ENCODE measurements around the gene YWHAE.
"Not testable (repeated sequence)": the region's sequence is repeated elsewhere in the genome, so short reads cannot be mapped to it uniquely, and the experiment has no call there.

YWHAE gene

GRCh38 chr17:1379930-1380313 lies 20.1 kb downstream of the YWHAE start:
- Histone ChIP-seq H3F3A (ENCODE audit: insufficient read depth) (peaks cover 27% of the 10 kb centered on the region), H3K27me3 (ENCODE audit: low read length) (no peaks in the 10 kb centered on the region), H4K20me1 (ENCODE audit: low read depth, low read length) (peaks cover 60% of the 10 kb centered on the region), H3K27ac (ENCODE audit: low read depth, low read length) (peak overlapping the region; percentile 16; the same call in 1 of the 2 replicates), H3K4me2 (ENCODE audit: low read depth, low read length, poor library complexity, severe bottlenecking) (peak overlapping the region; percentile 3), H2AFZ (ENCODE audit: low read depth, low read length, severe bottlenecking) (no peak overlapping the region), H3K79me2 (ENCODE audit: insufficient read depth, low read length) (peaks cover 100% of the 10 kb centered on the region), H3K9me3 (ENCODE audit: insufficient read depth, low read length) (no peaks in the 10 kb centered on the region), H3K4me3 (ENCODE audit: insufficient read depth, low read length, poor library complexity, severe bottlenecking) (no peak overlapping the region), H3K9ac (ENCODE audit: low read length) (no peak overlapping the region), H3K36me3 (ENCODE audit: low read length) (no peaks in the 10 kb centered on the region), H3K9me2 (replicated peaks; ENCODE audit: insufficient read depth, low read length) (no peaks in the 10 kb centered on the region)
- TF ChIP-seq EZH2phosphoT487 (conservative IDR thresholded peaks at IDR 0.05; ENCODE audit: low read length) (no peak), CTCF (IDR thresholded peaks at IDR 0.05; ENCODE audit: insufficient read depth, low read length, poor library complexity, severe bottlenecking) (no peak)

GRCh38 chr17:1379208-1379929 lies 20.7 kb downstream of the YWHAE start:
- peaks cover 25% of the 10 kb centered on the region for H3F3A ChIP-seq (ENCODE audit: insufficient read depth)

GRCh38 chr17:1378476-1378860 lies 21.6 kb downstream of the YWHAE start:
- H3K27ac ChIP-seq (ENCODE audit: low read depth, low read length); H3K36me3 ChIP-seq (ENCODE audit: low read length); H3K4me3 ChIP-seq (ENCODE audit: insufficient read depth, low read length, poor library complexity, severe bottlenecking); H3K9ac ChIP-seq (ENCODE audit: low read length); H3K9me2 ChIP-seq (replicated peaks; ENCODE audit: insufficient read depth, low read length); H3K27me3 ChIP-seq (ENCODE audit: low read length); H2AFZ ChIP-seq (ENCODE audit: low read depth, low read length, severe bottlenecking); H3K9me3 ChIP-seq (ENCODE audit: insufficient read depth, low read length): not testable (repeated sequence)
- H4K20me1 ChIP-seq (ENCODE audit: low read depth, low read length): peaks cover 72% of the 10 kb centered on the region
- H3K4me2 ChIP-seq (ENCODE audit: low read depth, low read length, poor library complexity, severe bottlenecking): peak overlapping the region; percentile 37
- H3K79me2 ChIP-seq (ENCODE audit: insufficient read depth, low read length): peaks cover 100% of the 10 kb centered on the region
- H3F3A ChIP-seq (ENCODE audit: insufficient read depth): peaks cover 25% of the 10 kb centered on the region

More at GRCh38 chr17:1379208-1379929, 20.7 kb downstream of the YWHAE start:
- Histone ChIP-seq H2AFZ (ENCODE audit: low read depth, low read length, severe bottlenecking) (no peak overlapping the region), H3K4me3 (ENCODE audit: insufficient read depth, low read length, poor library complexity, severe bottlenecking) (no peak overlapping the region), H3K27ac (ENCODE audit: low read depth, low read length) (peak overlapping the region; percentile 16), H4K20me1 (ENCODE audit: low read depth, low read length) (peaks cover 63% of the 10 kb centered on the region), H3K79me2 (ENCODE audit: insufficient read depth, low read length) (peaks cover 100% of the 10 kb centered on the region), H3K9ac (ENCODE audit: low read length) (no peak overlapping the region), H3K4me2 (ENCODE audit: low read depth, low read length, poor library complexity, severe bottlenecking) (peak overlapping the region; percentile 3), H3K27me3 (ENCODE audit: low read length) (no peaks in the 10 kb centered on the region), H3K9me2 (replicated peaks; ENCODE audit: insufficient read depth, low read length) (no peaks in the 10 kb centered on the region), H3K36me3 (ENCODE audit: low read length) (no peaks in the 10 kb centered on the region), H3K9me3 (ENCODE audit: insufficient read depth, low read length) (no peaks in the 10 kb centered on the region)
- TF ChIP-seq EZH2phosphoT487 (conservative IDR thresholded peaks at IDR 0.05; ENCODE audit: low read length) (no peak), CTCF (IDR thresholded peaks at IDR 0.05; ENCODE audit: insufficient read depth, low read length, poor library complexity, severe bottlenecking) (no peak)

- Histone ChIP-seq H3K27ac (ENCODE audit: low read depth, low read length) (peak overlapping the region; percentile 25; the same call in 1 of the 2 replicates), H3K27me3 (ENCODE audit: low read length) (no peaks in the 10 kb centered on the region), H3K79me2 (ENCODE audit: insufficient read depth, low read length) (peaks cover 100% of the 10 kb centered on the region), H3K9me2 (replicated peaks; ENCODE audit: insufficient read depth, low read length) (no peaks in the 10 kb centered on the region), H3K9me3 (ENCODE audit: insufficient read depth, low read length) (no peaks in the 10 kb centered on the region), H4K20me1 (ENCODE audit: low read depth, low read length) (peaks cover 77% of the 10 kb centered on the region), H3K4me2 (ENCODE audit: low read depth, low read length, poor library complexity, severe bottlenecking) (peak overlapping the region; percentile 37), H3K4me3 (ENCODE audit: insufficient read depth, low read length, poor library complexity, severe bottlenecking) (no peak overlapping the region), H3K36me3 (ENCODE audit: low read length) (no peaks in the 10 kb centered on the region), H3K9ac (ENCODE audit: low read length) (no peak overlapping the region), H3F3A (ENCODE audit: insufficient read depth) (peaks cover 25% of the 10 kb centered on the region), H2AFZ (ENCODE audit: low read depth, low read length, severe bottlenecking) (no peak overlapping the region)
- TF ChIP-seq CTCF (IDR thresholded peaks at IDR 0.05; ENCODE audit: insufficient read depth, low read length, poor library complexity, severe bottlenecking) (no peak), EZH2phosphoT487 (conservative IDR thresholded peaks at IDR 0.05; ENCODE audit: low read length) (no peak)
These were observed 22.7 kb downstream of the YWHAE start for GRCh38 chr17:1377334-1377733.
